Coronary artery (tissue), 2 donors: ENCODE results near the gene TATDN2.

ENCODE experiments used
- DNase-seq: peaks from one replicate; pipeline ENCODE4 v3.0.0-alpha.2; 2017; ENCODE audit warnings: low spot score
- H3K27ac ChIP-seq, 2 donors: fragments of 200-600 bp; sonication (generic); one replicate each; pipeline ENCODE4 v1.5.1; 2016 to 2019
- H3K4me3 ChIP-seq: fragments of 200-600 bp; sonication (generic); 2 replicates; pipeline ENCODE4 v1.5.1; 2016; ENCODE audit warnings: mild to moderate bottlenecking, moderate library complexity
- TF ChIP-seq, protein P1 (sequence below): fragments of 200-600 bp; sonication (generic); IDR thresholded peaks from one replicate; pipeline ENCODE4 v1.5.1; 2019; ENCODE audit warnings: antibody characterized with exemption

The TATDN2 gene

DNA sequence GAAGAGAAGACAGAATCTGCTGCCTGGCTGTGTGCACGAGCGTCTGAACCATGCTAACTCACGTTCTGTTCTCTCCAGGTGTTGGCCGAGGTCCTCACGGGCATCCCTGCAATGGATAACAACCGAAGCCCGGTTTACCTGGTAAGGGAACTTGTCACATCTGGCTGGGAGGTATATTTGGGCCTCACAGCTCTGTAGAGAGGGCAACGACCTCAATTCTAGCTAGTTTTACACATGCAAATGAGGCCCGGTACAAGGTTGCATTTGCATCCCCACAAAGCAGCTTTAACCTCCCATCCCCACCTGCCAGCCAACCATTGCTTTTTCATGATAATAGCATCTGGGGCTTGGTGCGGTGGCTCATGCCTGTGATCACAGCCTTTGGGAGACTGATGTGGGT, 22.0 kb upstream of the TATDN2 start:
- Histone ChIP-seq H3K27ac (no peak overlapping the region), H3K4me3 (no peak overlapping the region)
- no peak for DNase-seq
- TF ChIP-seq, protein P1, sequence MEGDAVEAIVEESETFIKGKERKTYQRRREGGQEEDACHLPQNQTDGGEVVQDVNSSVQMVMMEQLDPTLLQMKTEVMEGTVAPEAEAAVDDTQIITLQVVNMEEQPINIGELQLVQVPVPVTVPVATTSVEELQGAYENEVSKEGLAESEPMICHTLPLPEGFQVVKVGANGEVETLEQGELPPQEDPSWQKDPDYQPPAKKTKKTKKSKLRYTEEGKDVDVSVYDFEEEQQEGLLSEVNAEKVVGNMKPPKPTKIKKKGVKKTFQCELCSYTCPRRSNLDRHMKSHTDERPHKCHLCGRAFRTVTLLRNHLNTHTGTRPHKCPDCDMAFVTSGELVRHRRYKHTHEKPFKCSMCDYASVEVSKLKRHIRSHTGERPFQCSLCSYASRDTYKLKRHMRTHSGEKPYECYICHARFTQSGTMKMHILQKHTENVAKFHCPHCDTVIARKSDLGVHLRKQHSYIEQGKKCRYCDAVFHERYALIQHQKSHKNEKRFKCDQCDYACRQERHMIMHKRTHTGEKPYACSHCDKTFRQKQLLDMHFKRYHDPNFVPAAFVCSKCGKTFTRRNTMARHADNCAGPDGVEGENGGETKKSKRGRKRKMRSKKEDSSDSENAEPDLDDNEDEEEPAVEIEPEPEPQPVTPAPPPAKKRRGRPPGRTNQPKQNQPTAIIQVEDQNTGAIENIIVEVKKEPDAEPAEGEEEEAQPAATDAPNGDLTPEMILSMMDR = no peak

DNA sequence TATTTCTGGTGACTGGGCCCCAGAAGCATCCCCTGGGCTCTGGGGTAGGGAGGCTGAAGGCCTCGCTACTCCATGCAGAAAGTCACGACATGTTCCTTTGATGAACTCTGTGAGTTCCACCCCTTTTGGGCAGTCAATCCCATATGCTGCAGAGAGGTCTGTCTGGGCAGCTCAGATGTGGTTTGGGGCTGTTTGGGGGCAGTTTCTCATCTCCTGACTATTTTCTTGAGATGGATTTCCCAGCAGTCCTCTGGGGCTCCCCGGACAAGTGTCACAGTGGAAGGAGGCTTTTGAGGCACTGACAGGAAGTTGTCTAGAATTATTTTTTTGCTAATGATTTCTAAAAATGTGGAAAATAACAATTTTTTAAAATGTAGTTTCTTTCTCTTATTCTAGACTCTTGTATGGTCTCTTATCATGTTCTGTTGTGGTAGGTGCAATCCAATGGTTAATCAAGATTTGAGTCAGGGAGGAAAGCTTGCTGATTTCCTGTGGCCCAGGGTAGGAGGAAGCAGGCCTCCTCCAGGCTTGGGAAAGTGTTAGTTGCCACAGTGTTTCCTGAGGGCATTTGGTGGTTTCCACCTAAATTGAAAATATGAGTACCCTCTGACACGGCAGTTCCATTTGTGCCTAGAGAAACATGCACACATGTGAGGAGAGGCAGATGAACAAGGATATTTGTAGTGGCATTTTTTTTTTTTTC, 19.9 kb upstream of the TATDN2 start:
- H3K27ac ChIP-seq = peak overlapping the region in 1 of 2 donors; percentile 40
- DNase-seq = no peak
- no peak overlapping the region for H3K4me3 ChIP-seq
- TF ChIP-seq, protein P1 = no peak

DNA sequence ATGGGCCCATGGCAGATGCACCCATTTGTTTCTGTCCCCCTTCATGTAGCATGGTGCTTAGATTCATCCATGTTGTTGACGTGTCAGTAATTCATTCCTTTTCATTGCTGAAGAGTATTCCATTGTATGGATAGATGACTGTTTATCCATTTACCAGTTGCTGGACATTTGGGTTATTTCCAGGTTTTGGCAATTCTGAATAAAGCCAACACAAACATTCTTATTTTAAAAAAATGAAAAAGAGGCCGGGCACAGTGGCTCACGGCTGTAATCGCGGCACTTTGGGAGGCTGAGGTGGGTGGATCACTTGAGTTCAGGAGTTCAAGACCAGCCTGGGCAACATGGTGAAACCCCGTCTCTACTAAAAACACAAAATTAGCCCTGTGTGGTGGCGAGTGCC, 18.7 kb upstream of the TATDN2 start:
- Histone ChIP-seq H3K4me3 (no peak overlapping the region), H3K27ac (no peak overlapping the region)
- DNase-seq = no peak
- TF ChIP-seq, protein P1 = no peak

DNA sequence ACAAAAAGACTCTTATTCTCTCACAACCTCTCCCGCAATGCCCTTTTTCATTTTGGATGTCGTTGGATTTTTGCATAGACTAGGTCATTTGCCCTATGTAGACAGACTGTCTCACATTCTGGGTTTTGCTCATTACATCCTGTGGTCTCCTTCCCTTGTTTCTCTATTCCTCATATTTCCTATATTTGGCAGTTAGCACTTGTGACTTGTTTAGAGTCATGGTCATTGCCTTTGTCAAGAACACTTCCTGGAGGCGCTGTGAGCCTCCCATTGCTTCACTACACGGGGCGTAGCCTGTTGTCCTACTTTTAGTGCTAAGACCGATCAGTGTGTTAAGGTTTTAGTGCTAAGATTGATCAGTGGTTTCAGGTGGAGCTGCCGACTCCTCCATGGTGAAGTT, 16.1 kb upstream of the TATDN2 start:
- no peak for DNase-seq
- TF ChIP-seq, protein P1 = no peak
- Histone ChIP-seq H3K4me3 (no peak overlapping the region), H3K27ac (no peak overlapping the region)

DNA sequence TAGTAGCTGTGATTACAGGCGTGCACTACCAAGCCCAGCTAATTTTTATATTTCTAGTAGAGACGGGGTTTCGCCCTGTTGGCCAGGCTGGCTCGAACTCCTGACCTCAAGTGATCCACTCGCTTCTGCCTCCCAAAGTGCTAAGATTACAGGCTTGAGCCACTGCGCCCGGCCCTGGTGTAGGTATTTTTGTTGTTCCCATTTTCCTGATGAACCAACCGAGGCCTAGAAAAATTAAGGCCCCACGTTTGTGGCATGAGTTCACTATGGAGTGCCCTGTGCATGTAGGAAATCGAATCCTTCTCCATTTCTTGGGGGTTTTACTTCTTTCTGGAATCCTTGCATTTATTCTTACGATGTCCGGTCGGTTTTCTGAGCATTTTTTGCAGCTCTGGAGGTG, 14.3 kb upstream of the TATDN2 start:
- DNase-seq = no peak
- TF ChIP-seq, protein P1 = no peak
- H3K27ac ChIP-seq = no peak overlapping the region
- no peak overlapping the region for H3K4me3 ChIP-seq

DNA sequence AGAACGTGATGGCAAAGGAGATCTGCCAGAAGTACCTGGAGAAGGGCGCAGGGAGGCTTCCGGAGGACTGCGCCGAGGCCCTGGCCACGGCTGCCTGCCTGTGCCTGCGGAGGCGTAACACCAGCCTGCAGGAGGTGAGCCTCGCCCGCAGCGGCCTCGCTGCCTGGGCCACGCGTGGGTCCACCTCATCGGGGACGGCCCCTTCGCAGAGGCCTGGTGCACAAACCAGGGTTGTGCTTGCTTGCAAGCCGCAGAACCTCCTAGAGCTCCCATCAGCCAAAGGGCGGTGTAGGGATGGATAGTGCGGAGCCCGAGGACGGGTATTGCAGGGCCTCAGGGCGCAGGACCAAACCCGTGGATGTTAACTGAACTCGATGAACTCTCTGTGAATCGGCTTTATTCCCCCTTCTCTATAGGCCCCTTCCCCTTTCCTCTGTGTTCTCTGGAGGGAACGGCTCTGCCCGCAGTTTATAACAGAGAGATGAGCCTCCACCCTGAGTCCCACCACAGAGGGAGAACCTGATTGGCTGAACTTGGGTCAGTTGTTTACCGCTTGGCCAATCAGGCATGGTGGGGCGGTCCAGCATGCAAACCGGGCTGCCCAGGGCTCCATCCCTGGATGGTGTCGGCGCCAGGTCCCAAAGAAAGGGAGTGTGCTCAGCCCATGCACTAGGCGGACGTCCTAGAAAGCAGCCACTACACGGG, 13.6 kb upstream of the TATDN2 start:
- H3K4me3 ChIP-seq = no peak overlapping the region
- DNase-seq = no peak

More for the DNA sequence above, 13.6 kb upstream of the TATDN2 start:
- no peak overlapping the region for H3K27ac ChIP-seq
- TF ChIP-seq, protein P1 = no peak
